AG10803 (cell line): ENCODE measurements around the gene RTRAF.

Experiments used
- DNase-seq: peaks from one replicate; pipeline ENCODE4 v3.0.0; 2010; ENCODE audit warnings: low read depth
- H3K4me3 ChIP-seq: 2 replicates; pipeline ENCODE4 v1.5.1; 2011; ENCODE audit warnings: mild to moderate bottlenecking, low read length, control low read depth
- TF ChIP-seq, protein P1 (sequence below): conservative IDR thresholded peaks from 2 replicates; pipeline ENCODE4 v1.5.1; 2011; ENCODE audit warnings: mild to moderate bottlenecking, low read length, control low read depth, inconsistent platforms

The RTRAF gene

GRCh38 chr14:51993285-51993920 lies 4.1 kb downstream of the RTRAF start:
- no peak overlapping the region for H3K4me3 ChIP-seq
- TF ChIP-seq, protein P1, sequence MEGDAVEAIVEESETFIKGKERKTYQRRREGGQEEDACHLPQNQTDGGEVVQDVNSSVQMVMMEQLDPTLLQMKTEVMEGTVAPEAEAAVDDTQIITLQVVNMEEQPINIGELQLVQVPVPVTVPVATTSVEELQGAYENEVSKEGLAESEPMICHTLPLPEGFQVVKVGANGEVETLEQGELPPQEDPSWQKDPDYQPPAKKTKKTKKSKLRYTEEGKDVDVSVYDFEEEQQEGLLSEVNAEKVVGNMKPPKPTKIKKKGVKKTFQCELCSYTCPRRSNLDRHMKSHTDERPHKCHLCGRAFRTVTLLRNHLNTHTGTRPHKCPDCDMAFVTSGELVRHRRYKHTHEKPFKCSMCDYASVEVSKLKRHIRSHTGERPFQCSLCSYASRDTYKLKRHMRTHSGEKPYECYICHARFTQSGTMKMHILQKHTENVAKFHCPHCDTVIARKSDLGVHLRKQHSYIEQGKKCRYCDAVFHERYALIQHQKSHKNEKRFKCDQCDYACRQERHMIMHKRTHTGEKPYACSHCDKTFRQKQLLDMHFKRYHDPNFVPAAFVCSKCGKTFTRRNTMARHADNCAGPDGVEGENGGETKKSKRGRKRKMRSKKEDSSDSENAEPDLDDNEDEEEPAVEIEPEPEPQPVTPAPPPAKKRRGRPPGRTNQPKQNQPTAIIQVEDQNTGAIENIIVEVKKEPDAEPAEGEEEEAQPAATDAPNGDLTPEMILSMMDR = no peak
- DNase-seq = no peak

GRCh38 chr14:51996148-51996746 lies 6.9 kb downstream of the RTRAF start:
- TF ChIP-seq, protein P1 = peak; percentile 88
- DNase-seq = peak; percentile 60
- no peak overlapping the region for H3K4me3 ChIP-seq

GRCh38 chr14:51998348-51998747 lies 9.0 kb downstream of the RTRAF start:
- no peak for DNase-seq
- H3K4me3 ChIP-seq = no peak overlapping the region
- TF ChIP-seq, protein P1 = no peak

DNA sequence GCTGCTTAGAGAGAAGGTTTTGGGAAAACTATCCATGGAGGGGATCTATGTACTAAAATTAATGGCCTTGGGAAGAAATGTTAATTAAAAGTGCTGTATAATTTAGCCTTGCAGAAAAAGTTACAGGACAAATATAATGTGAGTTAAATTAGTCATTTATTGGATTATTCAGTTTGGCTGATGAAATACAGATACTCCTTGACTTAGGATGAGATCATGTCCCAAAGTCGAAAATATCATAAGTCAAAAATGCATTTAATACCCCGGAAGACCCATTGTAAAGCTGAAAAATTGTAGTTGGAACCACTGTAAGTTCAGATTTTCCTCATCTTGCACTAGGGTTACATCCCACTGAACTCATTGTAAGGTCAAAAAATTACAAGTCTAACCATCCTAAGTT lies 9.7 kb downstream of the RTRAF start:
- DNase-seq = peak; percentile 55
- H3K4me3 ChIP-seq = no peak overlapping the region
- TF ChIP-seq, protein P1 = no peak

- no peak overlapping the region for H3K4me3 ChIP-seq
- DNase-seq = peak; percentile 16
- TF ChIP-seq, protein P1 = no peak
Observed at GRCh38 chr14:52000019-52000582, 10.8 kb downstream of the RTRAF start.

DNA sequence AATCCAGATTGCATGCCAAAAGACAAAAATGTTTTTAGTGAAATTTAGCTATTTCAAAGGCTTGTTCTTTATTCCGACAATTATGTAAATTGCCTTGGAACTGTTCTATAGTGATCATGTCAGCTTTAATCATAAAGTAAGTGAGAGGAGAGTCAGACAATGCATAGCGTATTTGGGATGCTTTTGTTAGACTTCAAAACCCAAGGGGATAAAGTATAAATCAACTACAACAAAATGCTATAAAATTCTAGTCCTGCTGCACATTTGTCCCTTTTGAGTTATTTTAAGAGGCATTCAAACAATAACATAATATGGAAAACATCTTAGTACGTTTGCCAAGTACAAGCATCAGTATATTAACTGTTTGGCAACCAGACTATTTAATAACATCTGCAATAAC lies 11.3 kb downstream of the RTRAF start:
- TF ChIP-seq, protein P1 = no peak
- H3K4me3 ChIP-seq = no peak overlapping the region
- no peak for DNase-seq

GRCh38 chr14:52002542-52002941 lies 13.2 kb downstream of the RTRAF start:
- TF ChIP-seq, protein P1 = no peak
- DNase-seq = no peak

More at GRCh38 chr14:52002542-52002941, 13.2 kb downstream of the RTRAF start:
- H3K4me3 ChIP-seq = no peak overlapping the region
